ENCODE measurements around the gene HMGCS2.

HMGCS2 gene

GRCh38 chr1:119779869-119780356 is 11.2 kb upstream of the HMGCS2 start:
- no peak overlapping the region for H3K27ac ChIP-seq (ENCODE audit: low read depth, low read length)

GRCh38 chr1:119778886-119779560 is 10.3 kb upstream of the HMGCS2 start:
- Histone ChIP-seq H4K20me1 (ENCODE audit: low read depth, low read length) (no peaks in the 10 kb centered on the region), H3F3A (ENCODE audit: insufficient read depth) (no peaks in the 10 kb centered on the region), H3K36me3 (ENCODE audit: low read length) (no peaks in the 10 kb centered on the region), H3K27ac (ENCODE audit: low read depth, low read length) (no peak overlapping the region), H3K4me3 (ENCODE audit: insufficient read depth, low read length, poor library complexity, severe bottlenecking) (no peak overlapping the region), H2AFZ (ENCODE audit: low read depth, low read length, severe bottlenecking) (no peak overlapping the region), H3K9me2 (replicated peaks; ENCODE audit: insufficient read depth, low read length) (no peaks in the 10 kb centered on the region), H3K27me3 (ENCODE audit: low read length) (no peaks in the 10 kb centered on the region), H3K79me2 (ENCODE audit: insufficient read depth, low read length) (no peaks in the 10 kb centered on the region), H3K9ac (ENCODE audit: low read length) (no peak overlapping the region), H3K9me3 (ENCODE audit: insufficient read depth, low read length) (no peaks in the 10 kb centered on the region), H3K4me2 (ENCODE audit: low read depth, low read length, poor library complexity, severe bottlenecking) (no peak overlapping the region)
- TF ChIP-seq CTCF (IDR thresholded peaks at IDR 0.05; ENCODE audit: insufficient read depth, low read length, poor library complexity, severe bottlenecking) (no peak), EZH2phosphoT487 (conservative IDR thresholded peaks at IDR 0.05; ENCODE audit: low read length) (no peak)

More at GRCh38 chr1:119779869-119780356, 11.2 kb upstream of the HMGCS2 start:
- Histone ChIP-seq H3K9ac (ENCODE audit: low read length) (no peak overlapping the region), H3K36me3 (ENCODE audit: low read length) (no peaks in the 10 kb centered on the region), H3K27me3 (ENCODE audit: low read length) (no peaks in the 10 kb centered on the region), H3K79me2 (ENCODE audit: insufficient read depth, low read length) (no peaks in the 10 kb centered on the region), H3K9me2 (replicated peaks; ENCODE audit: insufficient read depth, low read length) (no peaks in the 10 kb centered on the region), H4K20me1 (ENCODE audit: low read depth, low read length) (no peaks in the 10 kb centered on the region), H3K4me3 (ENCODE audit: insufficient read depth, low read length, poor library complexity, severe bottlenecking) (no peak overlapping the region), H2AFZ (ENCODE audit: low read depth, low read length, severe bottlenecking) (no peak overlapping the region), H3K9me3 (ENCODE audit: insufficient read depth, low read length) (no peaks in the 10 kb centered on the region), H3K4me2 (ENCODE audit: low read depth, low read length, poor library complexity, severe bottlenecking) (no peak overlapping the region), H3F3A (ENCODE audit: insufficient read depth) (no peaks in the 10 kb centered on the region)
- no peak for TF ChIP-seq CTCF (IDR thresholded peaks at IDR 0.05; ENCODE audit: insufficient read depth, low read length, poor library complexity, severe bottlenecking)
- TF ChIP-seq EZH2phosphoT487 (conservative IDR thresholded peaks at IDR 0.05; ENCODE audit: low read length): no peak

- no peaks in the 10 kb centered on the region for H3K36me3 ChIP-seq (ENCODE audit: low read length)
- H3K27me3 ChIP-seq (ENCODE audit: low read length): no peaks in the 10 kb centered on the region
- H2AFZ ChIP-seq (ENCODE audit: low read depth, low read length, severe bottlenecking): no peak overlapping the region
- no peak overlapping the region for H3K27ac ChIP-seq (ENCODE audit: low read depth, low read length)
- H3K4me2 ChIP-seq (ENCODE audit: low read depth, low read length, poor library complexity, severe bottlenecking): no peak overlapping the region
- no peaks in the 10 kb centered on the region for H3K9me2 ChIP-seq (replicated peaks; ENCODE audit: insufficient read depth, low read length)
- H3K4me3 ChIP-seq (ENCODE audit: insufficient read depth, low read length, poor library complexity, severe bottlenecking): no peak overlapping the region
- H3K9me3 ChIP-seq (ENCODE audit: insufficient read depth, low read length): no peaks in the 10 kb centered on the region
- H3K79me2 ChIP-seq (ENCODE audit: insufficient read depth, low read length): no peaks in the 10 kb centered on the region
- TF ChIP-seq CTCF (IDR thresholded peaks at IDR 0.05; ENCODE audit: insufficient read depth, low read length, poor library complexity, severe bottlenecking) (no peak), EZH2phosphoT487 (conservative IDR thresholded peaks at IDR 0.05; ENCODE audit: low read length) (no peak)
- no peaks in the 10 kb centered on the region for H3F3A ChIP-seq (ENCODE audit: insufficient read depth)
- no peak overlapping the region for H3K9ac ChIP-seq (ENCODE audit: low read length)
- no peaks in the 10 kb centered on the region for H4K20me1 ChIP-seq (ENCODE audit: low read depth, low read length)
These were observed 9.7 kb upstream of the HMGCS2 start for GRCh38 chr1:119778359-119778758.
